Measurements from ENCODE around the gene MS4A2.

GRCh38 chr11:60124802-60125432 is 36.5 kb downstream of the MS4A2 start:
- TF ChIP-seq CTCF (IDR thresholded peaks at IDR 0.05) (no peak), EP300 (IDR thresholded peaks at IDR 0.05) (no peak), POLR2A (IDR thresholded peaks at IDR 0.05) (no peak), POLR2AphosphoS5 (IDR thresholded peaks at IDR 0.05) (no peak)
